Activated naive CD4-positive, alpha-beta T cell treated with anti-CD3 and anti-CD28 coated beads, Interleukin-2, amount 50 U/mL, for 24 hours (primary cell): ENCODE data around the gene ITGA7.

Experiments
- H3K27ac Mint-ChIP-seq: one replicate; pipeline ENCODE4 v1.8.0; 2021; ENCODE audit warnings: mild to moderate bottlenecking, mixed read lengths
- H3K27me3 Mint-ChIP-seq: one replicate; pipeline ENCODE4 v1.8.0; 2021; ENCODE audit warnings: mixed read lengths
- H3K36me3 Mint-ChIP-seq: one replicate; pipeline ENCODE4 v1.8.0; 2021; ENCODE audit warnings: mixed read lengths
- H3K4me1 Mint-ChIP-seq: one replicate; pipeline ENCODE4 v1.8.0; 2021; ENCODE audit warnings: mixed read lengths
- H3K4me3 Mint-ChIP-seq: one replicate; pipeline ENCODE4 v1.8.0; 2021; ENCODE audit warnings: mild to moderate bottlenecking, mixed read lengths
- H3K9me3 Mint-ChIP-seq: one replicate; pipeline ENCODE4 v1.8.0; 2021; ENCODE audit warnings: mixed read lengths

Gene ITGA7

DNA sequence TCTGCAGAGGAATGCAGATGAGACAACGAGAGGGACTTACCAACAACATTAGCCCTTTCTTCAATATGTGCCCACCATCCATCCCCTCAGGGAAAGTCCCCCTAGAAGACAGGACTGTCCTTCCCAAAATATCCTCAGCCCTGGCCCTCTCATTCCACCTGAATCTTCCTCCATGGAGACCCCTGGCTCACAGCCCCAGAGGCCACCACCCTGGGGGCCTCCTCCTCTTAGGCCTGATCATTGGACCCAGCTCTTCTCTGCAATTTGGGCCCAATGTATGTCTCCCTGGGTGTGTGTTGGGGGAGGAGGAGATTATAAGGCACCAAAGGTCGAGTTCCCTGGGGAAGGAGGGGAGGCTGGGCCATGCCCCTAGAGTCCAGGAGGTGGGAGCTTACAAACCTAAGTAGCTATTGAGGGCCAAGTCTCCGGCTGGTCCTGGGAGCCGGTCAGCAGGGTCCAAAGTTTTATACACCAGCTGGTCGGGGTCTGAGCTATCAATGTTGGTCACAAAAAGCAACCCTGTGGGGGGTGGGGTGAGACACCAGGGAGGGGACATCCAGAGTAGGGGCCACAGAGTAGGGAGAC lies 8.1 kb downstream of the ITGA7 start:
- Mint-ChIP-seq H3K4me1 (no peaks in the 10 kb centered on the region), H3K27me3 (no peaks in the 10 kb centered on the region), H3K4me3 (no peak overlapping the region), H3K36me3 (no peaks in the 10 kb centered on the region), H3K27ac (no peak overlapping the region), H3K9me3 (no peaks in the 10 kb centered on the region)

DNA sequence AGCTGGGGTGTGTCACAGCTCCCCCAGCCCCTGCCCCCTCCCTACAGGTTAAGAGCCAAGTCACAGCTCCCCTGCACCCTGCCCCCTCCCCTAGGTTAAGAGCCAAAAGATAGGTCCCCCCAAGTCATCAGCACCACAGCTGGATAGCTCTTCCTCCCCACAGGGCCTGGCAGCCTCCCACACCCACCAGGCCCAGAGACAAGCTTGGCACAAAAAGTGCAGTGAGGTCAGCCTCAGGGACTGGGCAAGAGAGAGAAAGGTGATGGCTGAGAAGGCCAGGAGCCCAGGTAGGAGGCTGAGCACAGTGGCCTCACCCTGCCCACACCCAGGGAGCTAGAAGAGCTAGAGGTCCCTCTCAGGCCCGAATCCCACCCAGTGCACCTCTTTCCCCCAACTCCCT lies 8.7 kb downstream of the ITGA7 start:
- Mint-ChIP-seq H3K4me1 (no peaks in the 10 kb centered on the region), H3K27me3 (no peaks in the 10 kb centered on the region), H3K27ac (no peak overlapping the region), H3K9me3 (no peaks in the 10 kb centered on the region), H3K36me3 (no peaks in the 10 kb centered on the region), H3K4me3 (no peak overlapping the region)

DNA sequence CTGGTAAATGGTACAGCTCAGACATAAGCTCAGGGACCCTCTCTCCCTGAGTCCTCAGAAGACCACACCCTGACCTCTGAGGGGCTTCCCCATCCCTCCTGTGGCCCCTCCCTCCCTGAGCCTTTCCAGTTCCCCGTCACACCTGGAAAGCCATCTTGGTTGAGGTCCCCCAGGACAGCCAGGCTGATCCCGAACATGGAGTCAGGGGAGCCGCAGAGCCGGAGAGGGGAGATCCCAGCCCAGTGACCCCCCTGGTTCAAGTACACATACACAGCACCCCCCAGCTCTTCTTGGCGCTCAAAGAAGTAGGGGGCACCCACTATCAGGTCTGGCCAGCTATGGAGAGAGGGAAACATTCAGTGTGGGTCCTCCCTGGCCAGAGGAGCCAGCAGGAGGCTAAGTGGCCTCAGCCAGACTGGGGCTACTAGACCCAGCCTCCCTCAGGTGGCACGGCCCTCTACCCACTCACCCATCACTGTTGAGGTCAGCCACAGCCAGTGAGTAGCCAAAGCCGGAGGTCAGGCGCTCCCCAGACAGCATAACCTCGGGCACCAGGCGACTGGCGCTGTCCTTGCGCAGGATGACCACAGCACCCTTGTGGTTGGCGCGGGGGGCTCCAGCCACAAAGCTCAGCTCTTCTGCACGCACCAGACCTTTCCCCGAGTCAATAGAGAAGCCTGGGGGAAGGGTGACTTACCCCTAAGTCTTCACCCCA lies 9.3 kb downstream of the ITGA7 start:
- Mint-ChIP-seq H3K4me1 (no peaks in the 10 kb centered on the region), H3K27ac (no peak overlapping the region), H3K9me3 (no peaks in the 10 kb centered on the region), H3K4me3 (no peak overlapping the region), H3K27me3 (no peaks in the 10 kb centered on the region), H3K36me3 (no peaks in the 10 kb centered on the region)

DNA sequence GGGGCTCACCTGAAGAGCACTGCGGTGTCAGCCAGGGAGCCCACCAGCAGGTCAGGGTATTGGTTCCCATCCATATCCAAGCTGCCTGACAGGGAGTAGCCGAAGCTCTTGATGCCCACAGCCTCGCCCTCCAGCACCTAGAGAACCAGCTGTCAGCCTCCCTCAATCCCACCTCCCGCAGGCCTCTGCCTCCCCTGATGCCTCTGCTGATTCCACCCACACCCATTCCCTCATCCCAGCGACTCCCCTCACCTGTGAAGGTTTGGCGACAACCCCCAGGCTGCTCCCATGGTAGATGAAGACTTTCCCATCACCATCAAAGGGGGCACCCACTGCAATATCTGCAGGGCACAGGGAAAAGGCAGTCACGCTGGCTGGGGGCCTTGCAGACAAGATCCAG lies 10.0 kb downstream of the ITGA7 start:
- Mint-ChIP-seq H3K27ac (no peak overlapping the region), H3K36me3 (no peaks in the 10 kb centered on the region), H3K4me1 (no peaks in the 10 kb centered on the region), H3K27me3 (no peaks in the 10 kb centered on the region), H3K9me3 (no peaks in the 10 kb centered on the region), H3K4me3 (no peak overlapping the region)

DNA sequence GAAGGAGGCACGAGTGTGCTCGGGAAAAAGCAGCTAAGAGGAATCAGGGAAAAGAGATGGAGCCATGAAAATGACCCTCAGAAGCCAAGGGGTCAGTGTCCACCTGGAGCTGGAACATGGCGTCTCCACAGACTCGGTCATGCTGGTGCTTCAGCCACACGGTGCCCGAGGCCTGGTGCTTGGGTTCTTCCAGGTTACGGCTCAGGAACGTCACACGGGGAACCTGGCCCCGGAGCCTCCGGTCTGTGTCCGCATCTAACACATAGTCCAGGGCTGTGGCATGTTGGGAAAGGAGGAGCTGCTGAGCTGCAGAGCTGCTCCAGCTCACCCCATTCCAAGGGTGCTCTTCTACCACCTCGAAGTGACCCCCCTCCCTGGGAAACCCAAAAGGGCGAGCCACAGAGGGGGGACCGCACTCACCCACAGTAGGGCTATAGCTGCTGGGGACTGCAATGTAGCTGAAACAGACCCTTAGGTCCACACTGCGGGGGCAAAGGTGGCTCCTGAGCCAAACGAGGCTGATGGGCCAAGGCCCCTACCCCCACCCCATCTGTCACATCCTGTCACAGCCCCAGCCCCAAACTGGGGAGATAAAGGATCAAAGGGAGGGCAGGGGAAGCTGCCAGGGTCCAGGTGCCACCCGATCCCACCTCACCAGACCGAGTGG lies 10.8 kb downstream of the ITGA7 start:
- no peaks in the 10 kb centered on the region for H3K4me1 Mint-ChIP-seq
- H3K27me3 Mint-ChIP-seq, result no peaks in the 10 kb centered on the region
- H3K27ac Mint-ChIP-seq, result no peak overlapping the region
- no peaks in the 10 kb centered on the region for H3K9me3 Mint-ChIP-seq
- no peak overlapping the region for H3K4me3 Mint-ChIP-seq
- no peaks in the 10 kb centered on the region for H3K36me3 Mint-ChIP-seq

DNA sequence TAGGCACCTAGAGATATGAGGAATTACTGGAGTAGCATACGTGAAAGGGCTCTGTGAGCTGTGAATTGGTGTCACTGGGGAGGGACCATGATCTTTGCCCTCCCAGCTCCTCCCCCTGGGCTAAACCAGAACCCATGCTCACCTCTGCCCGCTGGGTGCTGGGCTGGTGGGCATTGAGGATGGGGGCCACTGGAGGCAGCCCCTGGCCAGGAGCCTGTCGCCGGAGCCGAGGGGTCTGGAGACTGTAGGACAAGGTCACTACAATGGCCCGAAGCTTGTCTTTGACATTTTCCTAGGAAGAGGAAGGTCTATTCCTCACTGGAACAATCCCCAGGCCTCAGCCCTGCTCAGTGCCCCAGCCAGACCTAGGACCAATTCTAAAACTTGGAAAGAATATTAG lies 11.6 kb downstream of the ITGA7 start:
- no peaks in the 10 kb centered on the region for H3K4me1 Mint-ChIP-seq
- H3K27me3 Mint-ChIP-seq, result no peaks in the 10 kb centered on the region
- no peaks in the 10 kb centered on the region for H3K9me3 Mint-ChIP-seq
- no peak overlapping the region for H3K27ac Mint-ChIP-seq
- H3K36me3 Mint-ChIP-seq, result no peaks in the 10 kb centered on the region
- no peak overlapping the region for H3K4me3 Mint-ChIP-seq

DNA sequence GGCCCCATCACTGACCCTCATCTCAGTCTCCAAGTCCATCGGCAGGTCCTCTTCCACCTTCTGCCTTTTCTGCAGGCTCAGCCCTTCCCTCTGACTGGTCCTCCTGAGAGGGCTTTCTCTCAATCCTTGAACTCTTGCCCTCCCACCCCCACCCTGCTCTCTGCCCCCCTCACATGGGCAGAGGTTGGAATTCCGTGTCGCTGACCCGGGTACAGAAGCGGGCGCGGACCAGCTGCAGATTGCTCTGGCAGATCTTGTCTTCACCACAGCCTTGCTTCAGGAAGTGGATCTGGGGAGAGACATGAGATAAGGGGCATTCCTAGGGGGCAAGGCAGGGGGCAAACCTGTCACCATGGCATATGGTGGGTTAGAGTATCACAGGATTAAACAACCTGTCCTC lies 12.4 kb downstream of the ITGA7 start:
- Mint-ChIP-seq H3K4me1 (no peaks in the 10 kb centered on the region), H3K27ac (no peak overlapping the region), H3K4me3 (no peak overlapping the region), H3K9me3 (no peaks in the 10 kb centered on the region), H3K36me3 (no peaks in the 10 kb centered on the region), H3K27me3 (no peaks in the 10 kb centered on the region)

DNA sequence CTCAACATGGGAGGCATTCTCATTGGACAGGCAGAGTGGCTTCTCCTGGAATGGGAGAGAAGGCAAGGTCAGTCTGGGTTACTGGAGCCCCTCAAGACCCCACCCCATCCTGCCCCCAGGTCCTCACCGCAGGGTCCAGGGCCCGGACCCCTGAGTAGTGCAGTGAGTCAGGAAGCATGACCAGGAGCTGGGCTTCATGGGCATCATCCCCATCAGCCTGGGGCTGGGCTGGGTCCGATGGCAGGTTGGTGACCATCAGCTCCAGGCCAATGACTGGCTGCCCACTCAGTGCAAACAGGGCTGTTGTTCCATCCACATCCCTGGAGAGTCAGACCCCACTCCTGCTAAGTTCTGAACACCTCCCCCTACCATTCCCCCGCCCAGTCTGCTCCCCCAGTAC lies 13.1 kb downstream of the ITGA7 start:
- no peaks in the 10 kb centered on the region for H3K9me3 Mint-ChIP-seq
- no peaks in the 10 kb centered on the region for H3K4me1 Mint-ChIP-seq
- H3K27ac Mint-ChIP-seq, result no peak overlapping the region
- H3K36me3 Mint-ChIP-seq, result no peaks in the 10 kb centered on the region
- H3K4me3 Mint-ChIP-seq, result no peak overlapping the region
- no peaks in the 10 kb centered on the region for H3K27me3 Mint-ChIP-seq

DNA sequence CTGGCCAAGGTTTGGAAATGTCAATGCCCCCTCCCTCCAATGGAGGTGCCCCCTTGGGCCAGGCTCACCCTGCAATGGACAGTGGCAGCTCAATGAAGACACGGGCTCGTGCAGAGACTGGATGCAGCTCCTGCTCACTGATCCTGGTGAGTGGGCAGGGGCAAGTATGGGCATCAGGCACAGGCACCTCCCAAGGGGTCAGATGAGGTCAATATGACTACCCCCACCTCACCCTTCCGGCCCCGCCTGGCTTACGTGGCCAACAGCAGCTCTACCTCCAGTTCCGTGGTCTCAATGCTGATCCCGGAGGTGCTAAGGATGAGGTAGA lies 13.6 kb downstream of the ITGA7 start:
- Mint-ChIP-seq H3K27me3 (no peaks in the 10 kb centered on the region), H3K27ac (no peak overlapping the region), H3K4me3 (no peak overlapping the region), H3K9me3 (no peaks in the 10 kb centered on the region), H3K4me1 (no peaks in the 10 kb centered on the region), H3K36me3 (no peaks in the 10 kb centered on the region)

DNA sequence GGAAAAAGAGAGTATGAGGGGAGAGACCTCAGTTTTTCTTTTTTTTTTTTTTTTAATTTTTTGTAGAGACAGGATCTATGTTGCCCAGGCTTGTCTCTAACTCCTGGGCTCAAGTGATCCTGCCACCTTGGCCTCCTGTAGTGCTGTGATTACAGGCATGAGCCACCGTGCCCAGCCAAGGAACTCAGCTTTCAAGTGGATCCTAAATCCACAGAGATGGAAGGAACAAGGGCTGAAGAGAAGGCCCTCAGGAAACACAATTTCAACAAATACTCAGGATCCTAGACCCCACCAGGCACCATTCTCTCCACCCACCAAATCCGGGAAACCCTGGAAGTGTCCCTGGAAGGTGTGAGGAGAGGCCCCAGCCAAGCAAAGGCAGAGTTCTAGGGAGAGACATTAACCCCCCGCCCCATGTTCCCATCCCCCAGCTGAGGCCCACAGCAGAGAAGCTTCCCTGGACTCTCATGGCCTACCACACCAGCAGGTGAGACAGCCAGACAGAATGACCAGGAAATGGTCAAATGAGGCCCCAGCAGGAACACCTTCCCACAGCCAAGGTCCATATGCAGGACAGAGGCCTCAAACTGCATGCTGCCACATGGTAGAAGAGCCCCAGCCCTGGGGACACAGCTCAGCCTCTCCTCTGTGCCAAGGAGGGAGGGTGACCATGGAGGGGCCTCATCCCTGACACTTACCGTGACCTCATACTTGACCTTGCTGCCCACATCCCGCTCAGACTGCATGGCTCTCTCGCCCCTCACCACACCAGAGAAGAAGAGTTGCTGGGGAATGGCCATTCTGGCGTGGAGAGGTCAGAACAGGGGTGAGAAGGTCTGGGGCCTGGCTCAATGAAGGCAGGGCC lies 14.1 kb downstream of the ITGA7 start:
- no peaks in the 10 kb centered on the region for H3K4me1 Mint-ChIP-seq
- no peaks in the 10 kb centered on the region for H3K27me3 Mint-ChIP-seq
- H3K36me3 Mint-ChIP-seq, result no peaks in the 10 kb centered on the region
- H3K9me3 Mint-ChIP-seq, result no peaks in the 10 kb centered on the region
- H3K4me3 Mint-ChIP-seq, result no peak overlapping the region
- no peak overlapping the region for H3K27ac Mint-ChIP-seq

DNA sequence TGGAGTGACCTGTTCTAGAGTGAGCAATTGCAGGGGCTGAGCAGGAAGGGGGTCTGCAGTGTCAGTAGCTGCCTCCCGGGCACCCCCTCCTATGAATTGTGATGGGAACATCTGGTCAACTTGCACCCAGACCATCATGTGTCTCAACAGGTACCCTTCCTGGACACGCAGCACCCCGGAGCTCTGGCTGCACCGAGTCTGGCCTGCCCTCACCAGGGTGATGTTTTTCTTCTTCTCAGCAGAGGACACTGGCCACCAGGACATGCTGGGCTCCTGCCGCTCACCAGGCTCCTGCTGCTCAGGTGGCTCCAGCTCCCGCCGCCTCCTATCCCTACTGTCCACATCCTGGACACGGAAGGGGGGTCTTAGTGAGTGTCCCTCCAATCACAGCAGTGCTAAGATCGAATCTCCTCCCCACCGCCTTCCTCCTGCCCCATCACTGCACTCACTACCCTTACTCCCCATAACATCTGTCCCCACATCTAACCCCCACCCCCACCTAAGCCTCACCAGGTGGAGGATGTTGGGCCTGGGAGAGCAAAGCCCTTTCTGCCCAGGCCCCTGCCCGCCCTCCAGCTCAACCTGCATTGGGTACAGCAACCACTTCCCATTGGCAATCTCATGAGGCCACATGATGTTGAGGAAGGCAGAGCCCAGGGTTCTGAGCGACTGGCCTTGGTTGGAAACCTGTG lies 14.9 kb downstream of the ITGA7 start:
- Mint-ChIP-seq H3K27ac (no peak overlapping the region), H3K36me3 (no peaks in the 10 kb centered on the region), H3K9me3 (no peaks in the 10 kb centered on the region), H3K4me3 (no peak overlapping the region), H3K4me1 (peaks cover 2% of the 10 kb centered on the region), H3K27me3 (no peaks in the 10 kb centered on the region)

DNA sequence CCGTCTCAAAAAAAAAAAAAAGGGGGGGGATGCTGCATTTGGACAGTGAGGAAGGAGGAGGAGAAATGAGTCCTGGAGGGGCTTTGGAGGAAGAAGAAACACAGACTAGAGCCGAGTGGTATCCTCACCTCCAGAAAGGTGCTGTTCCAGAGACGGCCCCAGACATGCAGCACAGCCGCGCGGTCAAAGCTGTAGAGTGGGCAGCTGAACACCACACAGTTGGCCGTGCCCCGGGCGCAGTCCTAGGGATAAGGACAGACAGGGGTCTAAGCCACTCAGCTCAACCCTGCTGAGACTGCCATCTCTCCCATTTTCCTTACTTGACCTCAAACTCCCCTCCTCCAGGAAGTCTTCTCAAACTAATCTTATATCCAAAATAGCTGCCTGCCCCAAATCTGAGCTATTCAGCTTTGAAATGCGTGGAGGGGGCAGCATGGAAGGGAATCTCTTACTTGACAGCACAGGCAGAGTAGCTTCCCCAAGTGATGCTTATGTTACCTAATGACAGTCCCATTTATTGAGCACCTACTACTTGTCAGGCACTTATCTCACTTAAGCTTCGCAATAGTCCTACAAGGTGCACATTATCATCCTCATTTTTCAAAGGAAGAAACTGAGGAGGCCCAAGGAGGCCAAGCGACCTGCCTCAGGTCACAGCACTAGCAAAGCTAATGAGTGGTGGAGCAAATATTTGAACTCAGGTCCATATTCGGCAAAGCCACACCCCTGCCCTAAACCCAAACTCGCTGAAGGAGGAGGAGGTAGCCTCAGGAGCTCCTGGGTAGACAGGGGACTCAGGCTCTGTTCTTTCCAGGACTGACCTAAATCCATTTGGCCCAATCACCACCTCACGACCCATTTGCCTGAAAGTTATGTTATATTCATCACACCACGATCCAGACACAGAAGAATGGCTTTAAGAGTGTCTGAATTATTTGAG lies 18.7 kb downstream of the ITGA7 start:
- no peaks in the 10 kb centered on the region for H3K9me3 Mint-ChIP-seq
- H3K36me3 Mint-ChIP-seq, result no peaks in the 10 kb centered on the region
- H3K4me1 Mint-ChIP-seq, result peaks cover 5% of the 10 kb centered on the region
- H3K27ac Mint-ChIP-seq, result no peak overlapping the region
- no peaks in the 10 kb centered on the region for H3K27me3 Mint-ChIP-seq
- no peak overlapping the region for H3K4me3 Mint-ChIP-seq

DNA sequence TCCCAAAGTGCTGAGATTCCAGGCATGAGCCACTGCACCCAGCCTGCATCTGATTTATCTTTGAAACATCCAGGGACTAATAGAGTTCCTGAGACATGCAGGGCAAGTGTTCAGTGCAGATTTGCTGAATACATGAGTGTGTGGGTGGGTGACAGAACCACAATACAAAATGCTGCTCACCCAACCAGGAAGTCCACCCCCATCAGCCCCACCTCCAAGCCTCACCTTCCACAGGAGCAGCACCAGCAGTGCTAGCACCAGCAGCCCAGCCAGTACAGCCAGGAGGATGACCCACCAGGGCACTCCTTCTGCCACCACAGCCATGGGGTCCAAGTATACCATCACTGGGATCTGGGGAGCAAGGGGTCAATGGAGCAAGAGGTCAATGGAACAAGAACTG lies 20.0 kb downstream of the ITGA7 start:
- no peaks in the 10 kb centered on the region for H3K36me3 Mint-ChIP-seq
- no peak overlapping the region for H3K4me3 Mint-ChIP-seq
- H3K27ac Mint-ChIP-seq, result no peak overlapping the region
- no peaks in the 10 kb centered on the region for H3K9me3 Mint-ChIP-seq
- H3K4me1 Mint-ChIP-seq, result peaks cover 5% of the 10 kb centered on the region
- H3K27me3 Mint-ChIP-seq, result no peaks in the 10 kb centered on the region

DNA sequence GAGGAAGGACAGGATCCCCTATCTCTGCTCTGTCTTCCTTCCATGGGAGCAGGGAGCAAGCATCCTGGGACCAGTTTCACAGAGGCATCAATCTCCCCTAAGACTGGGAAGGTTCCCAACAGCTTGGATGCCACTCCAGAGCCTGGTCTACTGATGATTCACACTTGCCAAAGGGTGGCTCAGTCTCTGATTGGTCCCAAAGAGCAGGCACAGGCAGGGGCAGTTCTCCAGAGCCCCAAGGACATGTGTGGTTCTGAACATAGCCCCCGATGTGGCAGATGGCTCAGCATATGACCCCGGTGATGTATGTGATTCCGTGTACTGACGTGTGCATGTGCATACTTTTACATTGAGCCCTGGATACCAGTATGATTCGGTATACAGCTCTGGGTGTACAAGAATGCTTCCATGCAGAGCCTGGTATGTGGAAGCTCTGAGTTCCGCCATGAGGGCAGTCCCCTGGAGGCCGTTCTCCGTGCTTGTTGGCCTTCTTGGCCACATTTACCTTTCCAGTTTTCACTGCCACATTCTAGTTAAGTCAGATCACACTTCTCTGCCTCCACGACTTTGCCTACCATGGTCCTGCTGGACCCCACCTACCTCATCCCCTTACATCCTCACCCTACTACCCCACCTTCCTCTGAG lies 21.2 kb downstream of the ITGA7 start:
- H3K9me3 Mint-ChIP-seq, result no peaks in the 10 kb centered on the region
- no peaks in the 10 kb centered on the region for H3K36me3 Mint-ChIP-seq
- H3K27ac Mint-ChIP-seq, result no peak overlapping the region
- H3K27me3 Mint-ChIP-seq, result peaks cover 2% of the 10 kb centered on the region
- H3K4me3 Mint-ChIP-seq, result no peak overlapping the region
- peaks cover 9% of the 10 kb centered on the region for H3K4me1 Mint-ChIP-seq
